Middle frontal gyrus (tissue), 1 donor: ENCODE data around the gene LTB4R2.

Experiments
- DNase-seq: peaks from one replicate; pipeline ENCODE4 v3.0.0-alpha.2; 2015; ENCODE audit warnings: low spot score; ENCODE audit errors: extremely low spot score

LTB4R2 gene

GRCh38 chr14:24309538-24310264 lies at the start of gene LTB4R2:
LTB4R2 (plus strand) TSS chr14:24310140; CDS start chr14:24310665, 525 bp downstream.
- DNase-seq, result no peak

GRCh38 chr14:24260780-24261157 lies 49.2 kb upstream of the LTB4R2 start:
- no peak for DNase-seq

- no peak for DNase-seq
Measured at GRCh38 chr14:24261256-24261968, 48.5 kb upstream of the LTB4R2 start.

- no peak for DNase-seq
Measured at GRCh38 chr14:24261969-24262327, 48.0 kb upstream of the LTB4R2 start.

- no peak for DNase-seq
Measured at GRCh38 chr14:24262821-24263733, 46.9 kb upstream of the LTB4R2 start, which contains the start of gene TGM1. TGM1 (minus strand) TSS chr14:24263177; CDS start chr14:24262352, 825 bp downstream.

GRCh38 chr14:24263848-24264247 lies 46.1 kb upstream of the LTB4R2 start:
- no peak for DNase-seq

- no peak for DNase-seq
Measured at GRCh38 chr14:24264298-24264697, 45.6 kb upstream of the LTB4R2 start.

GRCh38 chr14:24266344-24267244 lies 43.3 kb upstream of the LTB4R2 start:
- no peak for DNase-seq

GRCh38 chr14:24267516-24267915 lies 42.4 kb upstream of the LTB4R2 start:
- no peak for DNase-seq

GRCh38 chr14:24268225-24268624 lies 41.7 kb upstream of the LTB4R2 start:
- DNase-seq, result no peak

- DNase-seq, result no peak
Measured at GRCh38 chr14:24269368-24269767, 40.6 kb upstream of the LTB4R2 start.

GRCh38 chr14:24269910-24270536 lies 39.9 kb upstream of the LTB4R2 start:
- no peak for DNase-seq

- DNase-seq, result no peak
Measured at GRCh38 chr14:24270537-24271133, 39.3 kb upstream of the LTB4R2 start.

- peak; percentile 76 for DNase-seq
Measured at GRCh38 chr14:24271134-24271833, 38.7 kb upstream of the LTB4R2 start, which contains the start of gene RABGGTA. RABGGTA (minus strand) TSS chr14:24271597; CDS start chr14:24271115, 482 bp downstream.

- no peak for DNase-seq
Measured at GRCh38 chr14:24271834-24272263, 38.1 kb upstream of the LTB4R2 start.

GRCh38 chr14:24272467-24272866 lies 37.5 kb upstream of the LTB4R2 start:
- no peak for DNase-seq

- DNase-seq, result no peak
Measured at GRCh38 chr14:24273422-24273998, 36.4 kb upstream of the LTB4R2 start.

GRCh38 chr14:24274101-24274543 lies 35.8 kb upstream of the LTB4R2 start:
- no peak for DNase-seq

GRCh38 chr14:24277071-24277470 lies 32.9 kb upstream of the LTB4R2 start:
- no peak for DNase-seq
